Neural cell (in vitro differentiated cells): ENCODE data around the gene SEMG1. TPM values are rescaled to one million over a fixed set of nuclear protein-coding genes. Genes with fewer than 3 reads are reported as not detected.

Experiments
- H2AFZ ChIP-seq: fragments of 200-600, 300-800 bp; sonication (generic), shearing (Covaris generic); 2 replicates; pipeline ENCODE4 v1.6.0; 2014; ENCODE audit warnings: low read depth, mild to moderate bottlenecking, antibody characterized with exemption, low read length, moderate library complexity
- H3F3A ChIP-seq: fragments of 200-600 bp; shearing (Covaris generic); 2 replicates; pipeline ENCODE4 v1.6.1; 2016; ENCODE audit warnings: mild to moderate bottlenecking, moderate library complexity, mixed read lengths, antibody characterized with exemption, low read length; ENCODE audit not compliant: insufficient read depth, poor library complexity, severe bottlenecking
- H3K27ac ChIP-seq: fragments of 200-600, 300-800 bp; sonication (generic), shearing (Covaris generic); 2 replicates; pipeline ENCODE4 v1.5.1; 2014; ENCODE audit warnings: mild to moderate bottlenecking, low read length, moderate library complexity
- H3K27me3 ChIP-seq: fragments of 300-800, 200-600 bp; sonication (generic), shearing (Covaris generic); 2 replicates; pipeline ENCODE4 v1.6.0; 2014; ENCODE audit warnings: mild to moderate bottlenecking, low read depth, low read length, moderate library complexity; ENCODE audit not compliant: insufficient read depth
- H3K36me3 ChIP-seq: fragments of 300-800, 200-600 bp; sonication (generic), shearing (Covaris generic); 2 replicates; pipeline ENCODE4 v1.5.1; 2014; ENCODE audit warnings: mild to moderate bottlenecking, antibody characterized with exemption, low read length, moderate library complexity; ENCODE audit not compliant: insufficient read depth
- H3K4me2 ChIP-seq: fragments of 300-800, 200-600 bp; sonication (generic), shearing (Covaris generic); 2 replicates; pipeline ENCODE4 v1.6.0; 2014; ENCODE audit warnings: mild to moderate bottlenecking, low read length
- H3K4me3 ChIP-seq: fragments of 300-800, 200-600 bp; sonication (generic), shearing (Covaris generic); 2 replicates; pipeline ENCODE4 v1.5.1; 2014; ENCODE audit warnings: mild to moderate bottlenecking, low read length, moderate library complexity
- H3K79me2 ChIP-seq: fragments of 200-600 bp; shearing (Covaris generic); replicated peaks from 2 replicates; pipeline ENCODE4 v1.6.0; 2014; ENCODE audit warnings: mild to moderate bottlenecking, low read length, moderate library complexity; ENCODE audit not compliant: insufficient read depth
- H3K9ac ChIP-seq: fragments of 300-800, 200-600 bp; sonication (generic), shearing (Covaris generic); 2 replicates; pipeline ENCODE4 v1.6.1; 2016; ENCODE audit warnings: mild to moderate bottlenecking, low read length, mixed read lengths
- H3K9me2 ChIP-seq: fragments of 200-600 bp; shearing (Covaris generic); 2 replicates; pipeline ENCODE4 v1.6.1; 2016; ENCODE audit warnings: mild to moderate bottlenecking, low read length, mixed read lengths; ENCODE audit not compliant: insufficient read depth
- H3K9me3 ChIP-seq: fragments of 200-600, 300-800 bp; sonication (generic), shearing (Covaris generic); 2 replicates; pipeline ENCODE4 v1.6.1; 2016; ENCODE audit warnings: mild to moderate bottlenecking, mixed run types, low read length, moderate library complexity, mixed read lengths
- H4K20me1 ChIP-seq: fragments of 200-600 bp; shearing (Covaris generic); 2 replicates; pipeline ENCODE4 v1.6.1; 2016; ENCODE audit warnings: mild to moderate bottlenecking, mixed run types; ENCODE audit not compliant: insufficient read depth
- CTCF ChIP-seq: fragments of 450-650 bp; IDR thresholded peaks from 2 replicates; pipeline ENCODE4 v1.5.1; 2014; ENCODE audit warnings: antibody characterized with exemption, mild to moderate bottlenecking, moderate library complexity; ENCODE audit not compliant: poor library complexity, severe bottlenecking
- EP300 ChIP-seq: fragments of 450-650 bp; conservative IDR thresholded peaks from 2 replicates; pipeline ENCODE4 v1.6.1; 2014; ENCODE audit warnings: antibody characterized with exemption, mild to moderate bottlenecking, moderate library complexity; ENCODE audit not compliant: poor library complexity, severe bottlenecking
- EZH2 ChIP-seq: fragments of 200-600, 300-800 bp; shearing (Covaris generic), sonication (generic); IDR thresholded peaks from 2 replicates; pipeline ENCODE4 v1.6.1; 2014; ENCODE audit warnings: antibody characterized with exemption, low read length, borderline replicate concordance, mild to moderate bottlenecking; ENCODE audit not compliant: insufficient read depth, poor library complexity, severe bottlenecking
- MXI1 ChIP-seq: fragments of 450-650 bp; conservative IDR thresholded peaks from 2 replicates; pipeline ENCODE4 v1.6.1; 2014; ENCODE audit warnings: antibody characterized with exemption, mild to moderate bottlenecking; ENCODE audit not compliant: poor library complexity, severe bottlenecking
- POLR2AphosphoS5 ChIP-seq: IDR thresholded peaks from 2 replicates; pipeline ENCODE4 v1.6.1; 2012
- RAD21 ChIP-seq: fragments of 450-650 bp; conservative IDR thresholded peaks from 2 replicates; pipeline ENCODE4 v1.6.1; 2014; ENCODE audit warnings: antibody characterized with exemption, mild to moderate bottlenecking, moderate library complexity
- REST ChIP-seq: IDR thresholded peaks from 2 replicates; pipeline ENCODE4 v1.6.1; 2012; ENCODE audit warnings: borderline replicate concordance
- SMC3 ChIP-seq: fragments of 450-650 bp; conservative IDR thresholded peaks from 2 replicates; pipeline ENCODE4 v1.6.1; 2014; ENCODE audit warnings: antibody characterized with exemption, mild to moderate bottlenecking, moderate library complexity; ENCODE audit not compliant: poor library complexity
- TAF1 ChIP-seq: IDR thresholded peaks from 2 replicates; pipeline ENCODE4 v1.6.1; 2012; ENCODE audit warnings: low read depth
- polyA plus RNA-seq: library from polyadenylated mRNA; depleted of rRNA; stranded (reverse); fragments of >200 nt; gene quantifications from 2 replicates; pipeline ENCODE4 v1.2.3, GENCODE V29; 2014

Gene SEMG1
- polyA plus RNA-seq, 1 donor from 2014 or later, result not detected

GRCh38 chr20:45189067-45189609 is 17.7 kb upstream of the SEMG1 start:
- Histone ChIP-seq H3K9ac (no peak overlapping the region), H3K9me3 (no peaks in the 10 kb centered on the region), H3K27ac (no peak overlapping the region), H3K4me3 (no peak overlapping the region), H3K4me2 (no peak overlapping the region), H2AFZ (no peak overlapping the region), H3K36me3 (no peaks in the 10 kb centered on the region), H3K27me3 (no peaks in the 10 kb centered on the region), H4K20me1 (no peaks in the 10 kb centered on the region), H3K9me2 (no peaks in the 10 kb centered on the region), H3F3A (no peaks in the 10 kb centered on the region), H3K79me2 (no peaks in the 10 kb centered on the region)
- TF ChIP-seq REST, result no peak
- no peak for TF ChIP-seq POLR2AphosphoS5
- no peak for TF ChIP-seq RAD21
- TF ChIP-seq EP300, result no peak
- TF ChIP-seq SMC3, result no peak
- no peak for TF ChIP-seq EZH2
- TF ChIP-seq TAF1, result no peak
- TF ChIP-seq CTCF, result no peak
- TF ChIP-seq MXI1, result no peak

GRCh38 chr20:45189861-45190260 is 17.0 kb upstream of the SEMG1 start:
- Histone ChIP-seq H3K4me2 (no peak overlapping the region), H3K27ac (no peak overlapping the region)

More at GRCh38 chr20:45189861-45190260, 17.0 kb upstream of the SEMG1 start:
- Histone ChIP-seq H3K9me2 (no peaks in the 10 kb centered on the region), H3K79me2 (no peaks in the 10 kb centered on the region), H2AFZ (no peak overlapping the region), H4K20me1 (no peaks in the 10 kb centered on the region), H3K9me3 (no peaks in the 10 kb centered on the region), H3K9ac (no peak overlapping the region), H3K36me3 (no peaks in the 10 kb centered on the region), H3K4me3 (no peak overlapping the region), H3F3A (no peaks in the 10 kb centered on the region), H3K27me3 (no peaks in the 10 kb centered on the region)
- no peak for TF ChIP-seq MXI1
- no peak for TF ChIP-seq POLR2AphosphoS5
- TF ChIP-seq TAF1, result no peak
- TF ChIP-seq EP300, result no peak
- no peak for TF ChIP-seq SMC3
- no peak for TF ChIP-seq REST
- TF ChIP-seq EZH2, result no peak
- TF ChIP-seq CTCF, result no peak
- TF ChIP-seq RAD21, result no peak
